Common myeloid progenitor, CD34-positive (primary cell): ENCODE results near the gene JUND.

ENCODE experiments used
- CTCF ChIA-PET: fragments of 350-600 bp; sonication (Branson Sonifier 250); formaldehyde crosslinking; loops from one replicate; lab custom pipeline; 2021; ENCODE audit warnings: antibody characterized with exemption; lab: Charles Lee
- POLR2A ChIA-PET: fragments of 350-600 bp; sonication (Branson Sonifier 250); formaldehyde crosslinking; loops from one replicate; lab custom pipeline; 2021; ENCODE audit warnings: antibody characterized with exemption; lab: Charles Lee
- DNase-seq, 3 donors: peaks; one replicate each; pipeline versions ENCODE4 v3.0.0 to v3.0.0-alpha.2; 2013
- H3K27ac ChIP-seq, 2 experiments: 1 replicate in 1 of 2; 2 replicates in 1 of 2; pipeline ENCODE4 v1.7.0; 2013; ENCODE audit warnings: inconsistent platforms in 2 of 2, low read length in 2 of 2, mild to moderate bottlenecking in 2 of 2, low read depth in 1 of 2, moderate library complexity in 1 of 2; ENCODE audit not compliant: severe bottlenecking in 2 of 2, insufficient read depth in 1 of 2, poor library complexity in 1 of 2
- H3K27me3 ChIP-seq, 5 experiments: replicated peaks in 2 of 5; 1 replicate in 3 of 5; 2 replicates in 2 of 5; pipeline versions ENCODE4 v1.6.1 to v1.7.0; 2013; ENCODE audit warnings: low read length in 4 of 5, mild to moderate bottlenecking in 2 of 5, moderate library complexity in 2 of 5, inconsistent platforms in 1 of 5; ENCODE audit not compliant: insufficient read depth in 5 of 5, control insufficient read depth in 4 of 5
- H3K36me3 ChIP-seq, 4 experiments: 1 replicate in 2 of 4; 2 replicates in 2 of 4; pipeline versions ENCODE4 v1.6.1 to v1.7.0; 2013; ENCODE audit warnings: low read length in 3 of 4, control low read depth in 1 of 4, mild to moderate bottlenecking in 1 of 4; ENCODE audit not compliant: control insufficient read depth in 4 of 4, insufficient read depth in 4 of 4
- H3K4me1 ChIP-seq, 4 experiments: 1 replicate in 3 of 4; 2 replicates in 1 of 4; pipeline versions ENCODE4 v1.6.1 to v1.7.1; 2013; ENCODE audit warnings: low read length in 3 of 4, mild to moderate bottlenecking in 3 of 4, control low read depth in 1 of 4, inconsistent platforms in 1 of 4, moderate library complexity in 1 of 4; ENCODE audit not compliant: control insufficient read depth in 4 of 4, insufficient read depth in 4 of 4; ENCODE audit errors: control extremely low read depth in 1 of 4
- H3K4me3 ChIP-seq, 7 experiments: 1 replicate in 4 of 7; 2 replicates in 3 of 7; pipeline versions ENCODE4 v1.5.1 to v1.7.0; 2013; ENCODE audit warnings: mild to moderate bottlenecking in 7 of 7, low read length in 6 of 7, moderate library complexity in 6 of 7, inconsistent platforms in 2 of 7, low read depth in 2 of 7, control low read depth in 1 of 7; ENCODE audit not compliant: insufficient read depth in 4 of 7, control insufficient read depth in 1 of 7; ENCODE audit errors: extremely low read depth in 1 of 7
- H3K9me3 ChIP-seq, 5 experiments: 1 replicate in 4 of 5; 2 replicates in 1 of 5; pipeline versions ENCODE4 v1.6.1 to v1.7.1; 2013; ENCODE audit warnings: low read length in 4 of 5, mild to moderate bottlenecking in 2 of 5, inconsistent platforms in 1 of 5, low read depth in 1 of 5, moderate library complexity in 1 of 5; ENCODE audit not compliant: control insufficient read depth in 4 of 5, insufficient read depth in 2 of 5; ENCODE audit errors: control extremely low read depth in 1 of 5
- WGBS: methylation state at CpG from one replicate; pipeline ENCODE4 v1.1.5; 2013; ENCODE audit not compliant: insufficient coverage; 5-methylcytosine and 5-hydroxymethylcytosine counted together

JUND gene

DNA sequence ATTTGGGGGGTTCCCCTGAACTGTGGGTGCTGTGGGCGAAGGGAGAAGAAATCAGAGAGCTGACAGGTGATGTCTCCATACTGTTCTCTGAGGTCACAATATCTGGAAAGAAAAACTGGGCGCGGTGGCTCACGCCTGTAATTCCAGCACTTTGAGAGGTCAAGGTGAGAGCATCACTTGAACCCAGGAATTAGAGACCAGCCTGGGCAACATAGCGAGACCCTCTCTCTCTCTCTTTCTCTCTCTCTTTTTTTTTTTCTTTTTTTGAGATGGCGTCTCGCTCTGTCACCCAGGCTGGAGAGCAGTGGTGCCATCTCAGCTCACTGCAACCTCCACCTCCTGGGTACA lies 29.1 kb downstream of the JUND start:
- ChIA-PET CTCF (interaction anchor here (0.5 to 10.0 kb wide), 27 partner anchors 10 to 236 kb away, joined by 3 to 139 read pairs (median 7); partner anchors contain the start of genes IFI30, IQCN, MPV17L2 and RAB3A), POLR2A (interaction anchor here (0.6 to 0.8 kb wide), 2 partner anchors 60 to 87 kb away, joined by 3 read pairs; no protein-coding TSS in a partner anchor)
- no peak for DNase-seq
- Histone ChIP-seq H3K4me1 (peaks cover 0 to 8% (median 3%) of the 10 kb centered on the region in 4 experiments), H3K9me3 (no peaks in the 10 kb centered on the region), H3K36me3 (peaks cover 0 to 4% (median 0%) of the 10 kb centered on the region in 4 experiments), H3K27me3 (peaks cover 0 to 21% (median 4%) of the 10 kb centered on the region in 5 experiments), H3K4me3 (no peak overlapping the region), H3K27ac (no peak overlapping the region)
- 80% methylated on average over 6 of the region's 7 CpGs for WGBS

DNA sequence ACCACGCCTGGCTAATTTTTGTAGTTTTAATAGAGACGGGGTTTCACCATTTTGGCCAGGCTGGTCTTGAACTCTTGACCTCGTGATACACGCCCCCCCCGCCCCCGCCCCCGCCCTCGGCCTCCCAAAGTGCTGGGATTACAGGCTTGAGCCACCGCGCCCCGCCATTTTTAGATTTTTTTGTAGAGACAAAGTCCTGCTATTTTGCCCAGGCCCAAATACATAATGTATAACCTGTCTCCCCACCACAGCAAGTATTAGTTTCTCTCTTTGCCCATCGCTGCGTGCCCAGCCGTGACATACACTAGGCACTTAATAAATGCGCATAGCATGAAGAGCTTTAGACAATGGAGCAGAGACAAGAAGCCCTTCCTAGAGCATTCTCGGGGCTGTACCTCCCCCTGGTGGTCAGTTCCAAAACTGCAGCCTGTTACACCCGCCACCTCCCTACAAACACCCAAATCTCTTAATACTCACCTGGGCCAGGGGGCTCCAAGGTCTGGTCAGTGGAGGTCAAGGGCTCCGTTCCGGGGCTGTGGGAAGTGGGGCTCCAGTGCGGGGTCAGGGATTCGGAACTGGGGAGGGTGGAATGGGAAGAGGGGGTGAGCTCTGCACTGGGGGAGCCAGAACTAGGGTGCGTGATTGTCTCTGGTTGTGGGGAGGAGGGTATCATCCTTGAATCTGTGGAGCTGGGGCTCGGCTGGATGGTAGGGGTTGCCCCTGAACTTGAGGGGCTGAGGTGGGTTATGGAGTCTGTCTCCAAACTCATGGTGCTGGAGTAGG lies 29.6 kb downstream of the JUND start:
- no peak overlapping the region for H3K4me3 ChIP-seq
- peaks cover 0 to 8% (median 3%) of the 10 kb centered on the region in 4 experiments for H3K4me1 ChIP-seq
- peak; percentile 67 to 84 (median 76) for DNase-seq
- H3K27ac ChIP-seq = no peak overlapping the region
- WGBS = 16% methylated on average over 11 of the region's 23 CpGs
- H3K27me3 ChIP-seq = peaks cover 0 to 21% (median 4%) of the 10 kb centered on the region in 5 experiments
- CTCF ChIA-PET = interaction anchor here (0.7 to 10.0 kb wide), 26 partner anchors 11 to 236 kb away, joined by 3 to 139 read pairs (median 7); partner anchors contain the start of genes IFI30, IQCN, MPV17L2 and RAB3A
- H3K9me3 ChIP-seq = no peaks in the 10 kb centered on the region
- POLR2A ChIA-PET = interaction anchor here (0.6 to 0.8 kb wide), 2 partner anchors 60 to 86 kb away, joined by 3 read pairs; no protein-coding TSS in a partner anchor
- H3K36me3 ChIP-seq = no peaks in the 10 kb centered on the region

DNA sequence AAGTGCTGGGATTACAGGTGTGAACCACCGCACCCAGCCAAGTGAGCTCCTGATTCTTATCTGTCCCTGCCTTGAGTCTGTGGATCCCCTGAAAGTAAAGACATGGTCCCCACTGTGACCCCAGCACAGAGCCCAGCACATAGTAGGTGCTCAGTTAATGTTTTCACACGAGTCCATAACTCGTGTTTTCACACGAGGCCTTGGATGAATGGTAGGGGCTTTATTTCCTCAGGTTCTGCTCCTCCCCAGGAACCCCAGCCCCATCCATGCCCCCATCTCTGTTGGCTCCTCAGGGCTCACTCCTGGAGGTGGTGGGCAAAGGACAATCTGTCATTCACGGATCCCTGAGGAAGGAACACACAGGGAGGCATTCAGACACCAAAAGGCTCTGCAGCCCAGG lies 31.6 kb downstream of the JUND start:
- Histone ChIP-seq H3K27ac (no peak overlapping the region), H3K9me3 (no peaks in the 10 kb centered on the region), H3K27me3 (peaks cover 0 to 18% (median 4%) of the 10 kb centered on the region in 5 experiments), H3K4me1 (peaks cover 0 to 2% (median 0%) of the 10 kb centered on the region in 4 experiments), H3K4me3 (no peak overlapping the region), H3K36me3 (no peaks in the 10 kb centered on the region)
- WGBS = 96% methylated on average over 5 of the region's 5 CpGs
- DNase-seq = no peak
- ChIA-PET POLR2A (no interaction called here), CTCF (interaction anchor here (1.0 to 10.0 kb wide), 11 partner anchors 9 to 73 kb away, joined by 3 to 139 read pairs (median 5); partner anchors contain the start of gene RAB3A)

DNA sequence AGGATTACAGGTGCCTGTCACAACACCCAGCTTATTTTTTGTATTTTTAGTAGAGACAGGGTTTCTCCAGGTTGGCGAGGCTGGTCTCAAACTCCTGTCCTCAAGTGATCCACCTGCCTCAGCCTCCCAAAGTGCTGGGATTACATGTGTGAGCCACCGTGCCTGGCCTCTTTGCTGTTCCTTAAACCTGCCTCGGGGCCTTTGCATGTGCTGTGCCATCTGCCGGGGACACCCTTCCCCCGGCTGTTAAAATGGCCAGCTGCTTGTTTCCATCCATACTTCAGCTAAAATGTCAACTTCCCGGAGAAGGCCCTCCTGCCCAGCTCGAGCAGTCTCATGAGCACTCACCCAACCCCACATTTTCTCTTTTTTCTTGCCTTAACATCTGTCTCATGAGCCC lies 36.1 kb downstream of the JUND start:
- 90% methylated on average over 7 of the region's 7 CpGs for WGBS
- POLR2A ChIA-PET = no interaction called here
- CTCF ChIA-PET = interaction anchor here (0.6 to 2.7 kb wide), 4 partner anchors 15 to 148 kb away, joined by 3 to 7 read pairs (median 3); no protein-coding TSS in a partner anchor

DNA sequence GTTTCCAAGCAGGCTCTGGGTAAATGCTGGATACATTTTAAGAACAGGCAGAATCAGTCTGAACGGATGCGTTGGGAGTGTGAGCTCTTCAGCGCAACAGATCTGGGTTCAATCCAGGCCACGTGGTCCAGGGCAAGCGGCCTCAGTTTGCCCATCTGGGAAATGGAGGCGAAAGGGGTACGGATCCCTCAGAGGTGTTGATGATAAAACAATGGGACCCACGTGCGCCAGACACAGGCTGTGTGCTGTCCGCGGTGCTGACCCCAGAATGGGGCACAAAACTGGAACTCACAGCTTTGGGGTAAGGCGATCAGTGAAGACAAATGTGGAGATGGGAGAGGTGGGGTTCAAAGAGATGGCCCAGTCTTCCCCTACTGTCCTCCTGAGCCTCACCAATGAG lies 42.1 kb downstream of the JUND start:
- no peaks in the 10 kb centered on the region for H3K36me3 ChIP-seq
- peak in 1 of 3 donors; percentile 44 for DNase-seq
- CTCF ChIA-PET = interaction anchor here (1.0 to 2.9 kb wide), 3 partner anchors 14 to 47 kb away, joined by 3 to 20 read pairs (median 8); no protein-coding TSS in a partner anchor

More for the DNA sequence above, 36.1 kb downstream of the JUND start:
- no peak overlapping the region for H3K27ac ChIP-seq
- peaks cover 0 to 8% (median 0%) of the 10 kb centered on the region in 5 experiments for H3K27me3 ChIP-seq
- no peaks in the 10 kb centered on the region for H3K36me3 ChIP-seq
- no peak for DNase-seq
- H3K4me3 ChIP-seq = no peak overlapping the region
- H3K4me1 ChIP-seq = no peaks in the 10 kb centered on the region
- H3K9me3 ChIP-seq = no peaks in the 10 kb centered on the region

DNA sequence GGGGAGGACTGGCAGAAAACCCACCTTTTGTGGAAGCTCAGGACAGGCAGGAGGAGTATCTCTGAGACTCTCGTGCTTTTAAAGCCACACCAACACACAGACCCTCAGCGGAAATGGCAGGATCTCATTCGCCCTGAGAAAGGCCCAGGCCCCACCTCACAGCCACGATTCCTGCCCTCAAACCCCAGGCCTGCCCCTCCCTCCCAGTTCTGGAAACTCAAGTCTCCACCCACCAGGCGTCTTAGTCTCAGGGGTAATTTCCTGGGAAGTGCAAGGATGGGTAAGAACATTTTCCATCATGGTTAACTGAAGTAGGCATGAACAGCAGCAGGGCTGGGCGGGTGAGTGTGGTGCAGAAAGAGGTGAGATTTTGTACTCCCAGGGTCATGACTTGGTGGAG lies 47.2 kb downstream of the JUND start:
- H3K27me3 ChIP-seq = peaks cover 0 to 60% (median 23%) of the 10 kb centered on the region in 5 experiments
- peaks cover 0 to 13% (median 6%) of the 10 kb centered on the region in 5 experiments for H3K9me3 ChIP-seq
- no peak overlapping the region for H3K4me3 ChIP-seq
- WGBS = 50% methylated on average over 4 of the region's 6 CpGs
- no peak for DNase-seq
- ChIA-PET CTCF (interaction anchor here (0.6 to 1.2 kb wide), 2 partner anchors 26 to 1987 kb away, joined by 3 to 5 read pairs; no protein-coding TSS in a partner anchor), POLR2A (no interaction called here)
- H3K27ac ChIP-seq = no peak overlapping the region
- H3K4me1 ChIP-seq = peaks cover 0 to 11% (median 7%) of the 10 kb centered on the region in 4 experiments
- H3K36me3 ChIP-seq = no peaks in the 10 kb centered on the region

More for the DNA sequence above, 42.1 kb downstream of the JUND start:
- H3K27me3 ChIP-seq = peaks cover 0 to 19% (median 5%) of the 10 kb centered on the region in 5 experiments
- POLR2A ChIA-PET = no interaction called here
- no peaks in the 10 kb centered on the region for H3K4me1 ChIP-seq
- no peaks in the 10 kb centered on the region for H3K9me3 ChIP-seq
- H3K27ac ChIP-seq = no peak overlapping the region
- WGBS = 33% methylated on average over 11 of the region's 12 CpGs
- H3K4me3 ChIP-seq = no peak overlapping the region
